DMS 273 treated with DMSO at 0.1 percent for 48 hours (cell line): ENCODE data around the gene IL16.

ENCODE experiments used
- DNase-seq: peaks from one replicate; lab custom pipeline; 2025; lab: John Stamatoyannopoulos, UW

The IL16 gene

DNA sequence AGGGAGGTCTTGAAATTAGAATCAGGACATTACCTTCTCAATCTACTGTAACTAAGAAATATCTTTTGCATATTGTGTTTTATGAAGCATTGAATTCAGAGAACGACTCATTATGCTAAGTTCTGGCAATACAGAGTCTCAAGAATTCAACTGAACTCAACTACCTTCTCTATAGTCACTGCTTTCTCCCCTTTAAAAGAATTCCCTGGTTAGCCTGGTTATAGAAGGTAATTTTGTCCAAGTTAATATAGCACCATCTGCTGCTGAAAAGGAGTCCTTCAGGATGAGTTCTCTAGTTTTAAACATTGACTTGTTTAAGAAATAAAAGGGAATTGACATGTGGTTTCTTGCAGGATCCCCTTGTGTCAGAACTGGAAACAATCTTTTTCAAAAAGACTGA, 60.2 kb downstream of the IL16 start:
- DNase-seq = peak; percentile 3

DNA sequence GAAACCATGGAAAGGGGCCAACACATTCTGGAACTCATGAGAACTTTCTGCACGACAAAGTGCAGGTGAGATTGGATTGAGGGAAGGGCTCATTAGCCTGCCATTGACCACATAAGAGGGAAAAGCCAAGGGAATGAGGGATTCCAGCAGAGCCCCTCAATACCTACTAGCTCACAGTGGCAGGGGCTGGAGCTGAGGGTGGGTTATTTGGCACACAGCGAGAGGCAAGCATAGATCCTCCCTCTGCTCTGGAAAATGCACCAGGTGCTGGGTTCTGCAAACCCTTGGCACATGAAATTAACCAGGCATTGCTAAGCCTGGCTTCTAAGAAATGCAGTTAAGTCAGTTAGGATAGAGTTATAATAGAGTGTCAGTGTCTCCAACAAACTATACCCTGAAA, 60.8 kb downstream of the IL16 start:
- no peak for DNase-seq

- no peak for DNase-seq
Observed at GRCh38 chr15:81258455-81258854, 61.8 kb downstream of the IL16 start.

- no peak for DNase-seq
Observed at GRCh38 chr15:81259760-81260298, 63.1 kb downstream of the IL16 start.

GRCh38 chr15:81261172-81261811, 64.6 kb downstream of the IL16 start:
- DNase-seq = no peak

GRCh38 chr15:81263477-81263876, 66.8 kb downstream of the IL16 start:
- DNase-seq = no peak

GRCh38 chr15:81264072-81264857, 67.6 kb downstream of the IL16 start:
- no peak for DNase-seq

DNA sequence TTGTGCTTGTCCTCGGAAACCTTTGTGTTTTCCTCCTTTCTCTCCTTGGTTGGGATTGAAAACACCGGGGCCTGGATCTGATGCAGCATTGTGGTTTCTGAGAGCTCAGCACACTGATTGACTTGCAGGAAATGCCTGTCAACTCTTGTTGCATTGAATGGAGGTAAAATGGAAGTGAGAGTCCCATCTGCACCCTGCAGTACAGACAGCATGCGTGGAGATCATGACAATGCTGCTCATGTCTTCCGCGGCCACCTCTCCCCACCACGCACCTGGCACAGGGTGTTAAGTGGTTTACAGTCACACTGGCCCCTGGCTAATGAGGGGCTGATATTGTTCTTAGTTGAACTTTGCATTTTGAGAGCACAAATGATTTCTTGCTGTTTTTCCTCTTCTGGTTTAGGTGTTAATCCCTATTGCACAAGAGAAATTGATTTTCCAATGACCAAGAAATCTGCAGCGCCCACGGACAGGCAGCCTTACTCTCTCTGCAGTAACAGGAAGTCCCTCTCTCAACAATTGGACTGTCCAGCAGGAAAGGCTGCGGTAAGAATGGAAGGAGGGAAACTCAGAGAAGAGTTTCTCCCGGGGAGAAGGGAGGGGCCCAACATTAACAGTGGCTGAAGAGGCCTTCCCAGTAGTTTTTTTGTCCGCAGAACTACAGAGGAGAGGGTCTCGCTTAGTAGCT, 68.7 kb downstream of the IL16 start:
- no peak for DNase-seq

- DNase-seq = peak; percentile 53
Observed at GRCh38 chr15:81265944-81266775, 69.5 kb downstream of the IL16 start.

- no peak for DNase-seq
Observed at GRCh38 chr15:81268340-81268739, 71.7 kb downstream of the IL16 start.

GRCh38 chr15:81268881-81269601, 72.4 kb downstream of the IL16 start:
- no peak for DNase-seq

GRCh38 chr15:81270188-81270587, 73.5 kb downstream of the IL16 start:
- no peak for DNase-seq

- no peak for DNase-seq
Observed at GRCh38 chr15:81270781-81271491, 74.3 kb downstream of the IL16 start.

DNA sequence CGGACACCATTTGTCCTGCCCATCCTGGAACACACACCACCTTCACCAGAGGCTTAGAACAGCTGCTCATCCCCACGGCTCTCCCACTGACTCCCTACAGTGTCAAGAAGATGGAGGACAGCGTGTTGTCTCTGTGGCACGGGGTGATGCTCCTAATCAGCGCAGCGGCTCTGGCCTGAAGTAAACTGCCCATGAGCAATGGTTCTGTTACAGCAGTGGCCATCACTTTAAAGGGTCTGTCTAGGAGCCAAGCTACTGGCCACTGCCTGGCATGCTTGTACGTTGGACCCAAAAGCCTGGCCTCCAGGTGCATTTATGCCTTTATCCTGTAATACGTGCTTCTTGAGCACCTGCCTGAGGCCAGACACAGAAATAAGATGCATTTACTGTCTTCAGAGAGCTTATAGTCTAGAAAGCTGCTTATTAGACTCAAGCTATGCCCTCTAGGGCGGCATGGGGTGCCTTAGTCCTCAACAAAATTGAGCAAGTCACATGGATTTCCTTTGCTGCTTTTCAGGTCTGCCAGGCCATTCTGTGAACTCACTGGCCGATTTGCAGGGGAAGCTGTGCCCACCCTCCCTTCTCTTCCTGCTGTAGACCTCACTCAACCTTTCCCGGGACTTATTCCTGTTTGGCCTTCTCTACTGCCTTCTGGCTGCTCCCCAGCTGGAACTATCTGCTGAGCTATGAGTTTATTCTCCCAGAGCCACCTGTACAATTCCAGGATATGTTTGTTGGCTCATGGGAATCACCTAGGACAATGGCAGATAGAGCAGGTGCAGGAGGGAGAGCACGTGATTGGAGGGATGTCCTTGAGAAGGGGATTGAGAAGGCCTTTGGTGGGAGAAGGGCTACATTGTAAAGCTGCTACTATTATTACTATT, 75.3 kb downstream of the IL16 start:
- no peak for DNase-seq

GRCh38 chr15:81273200-81273599, 76.5 kb downstream of the IL16 start:
- no peak for DNase-seq

DNA sequence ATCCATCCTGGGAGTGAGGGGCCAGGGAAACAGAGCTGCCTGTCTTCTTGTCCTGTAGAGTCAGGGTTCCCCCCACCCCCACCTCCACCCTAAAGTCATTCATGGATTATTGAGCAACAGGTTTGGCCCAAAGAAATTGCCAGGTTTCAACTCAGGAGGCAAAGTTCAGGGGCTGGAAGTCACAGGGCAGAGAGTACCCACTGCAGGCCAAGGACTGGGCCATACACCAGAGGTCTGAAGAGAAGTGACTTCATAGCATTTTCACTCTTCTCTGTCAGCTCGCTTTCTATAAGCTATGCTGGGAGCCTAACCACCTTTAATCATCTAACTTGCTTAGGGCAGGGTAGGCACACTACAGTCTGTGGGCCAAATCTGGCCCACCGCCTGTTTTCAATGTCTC, 77.2 kb downstream of the IL16 start:
- DNase-seq = no peak

DNA sequence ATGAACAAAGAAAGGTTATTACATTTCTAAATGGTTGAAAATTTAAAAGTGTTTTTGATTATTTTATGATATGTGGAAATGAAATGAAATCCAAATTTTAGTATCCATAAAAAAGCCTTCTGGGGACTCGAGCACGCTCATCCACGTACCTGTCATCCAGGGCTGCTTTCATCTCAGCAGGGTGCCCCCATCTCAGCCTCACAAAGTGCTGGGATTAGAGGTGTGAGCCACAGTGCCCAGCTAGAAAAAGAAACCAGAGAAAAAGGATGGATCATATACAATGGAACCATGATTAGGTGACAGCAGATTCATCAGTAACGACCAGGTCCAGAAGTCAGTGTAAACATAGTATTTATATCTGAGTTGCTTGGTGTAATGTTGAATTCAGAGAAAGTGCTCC, 77.6 kb downstream of the IL16 start:
- DNase-seq = no peak

- peak; percentile 35 for DNase-seq
Observed at GRCh38 chr15:81274931-81275707, 78.4 kb downstream of the IL16 start.
